Activated naive CD4-positive, alpha-beta T cell treated with anti-CD3 and anti-CD28 coated beads, Interleukin-2, amount 50 U/mL, for 24 hours (primary cell): ENCODE measurements around the gene COX8C.
A peak's percentile ranks its signal among the peaks of the same experiment; 100 is the strongest.

Experiments used
- H3K27ac Mint-ChIP-seq: one replicate; pipeline ENCODE4 v1.8.0; 2021; ENCODE audit warnings: mild to moderate bottlenecking, mixed read lengths
- H3K27me3 Mint-ChIP-seq: one replicate; pipeline ENCODE4 v1.8.0; 2021; ENCODE audit warnings: mixed read lengths
- H3K36me3 Mint-ChIP-seq: one replicate; pipeline ENCODE4 v1.8.0; 2021; ENCODE audit warnings: mixed read lengths
- H3K4me1 Mint-ChIP-seq: one replicate; pipeline ENCODE4 v1.8.0; 2021; ENCODE audit warnings: mixed read lengths
- H3K4me3 Mint-ChIP-seq: one replicate; pipeline ENCODE4 v1.8.0; 2021; ENCODE audit warnings: mild to moderate bottlenecking, mixed read lengths
- H3K9me3 Mint-ChIP-seq: one replicate; pipeline ENCODE4 v1.8.0; 2021; ENCODE audit warnings: mixed read lengths

Gene COX8C

GRCh38 chr14:93317210-93317874 is 29.6 kb upstream of the COX8C start:
- H3K27ac Mint-ChIP-seq: no peak overlapping the region
- peaks cover 7% of the 10 kb centered on the region for H3K36me3 Mint-ChIP-seq
- H3K4me3 Mint-ChIP-seq: no peak overlapping the region
- peaks cover 38% of the 10 kb centered on the region for H3K4me1 Mint-ChIP-seq
- H3K27me3 Mint-ChIP-seq: no peaks in the 10 kb centered on the region
- no peaks in the 10 kb centered on the region for H3K9me3 Mint-ChIP-seq

- Mint-ChIP-seq H3K4me3 (no peak overlapping the region), H3K9me3 (no peaks in the 10 kb centered on the region), H3K27ac (no peak overlapping the region), H3K4me1 (peaks cover 46% of the 10 kb centered on the region), H3K36me3 (peaks cover 7% of the 10 kb centered on the region), H3K27me3 (no peaks in the 10 kb centered on the region)
These were observed 28.8 kb upstream of the COX8C start for GRCh38 chr14:93317875-93318807.

DNA sequence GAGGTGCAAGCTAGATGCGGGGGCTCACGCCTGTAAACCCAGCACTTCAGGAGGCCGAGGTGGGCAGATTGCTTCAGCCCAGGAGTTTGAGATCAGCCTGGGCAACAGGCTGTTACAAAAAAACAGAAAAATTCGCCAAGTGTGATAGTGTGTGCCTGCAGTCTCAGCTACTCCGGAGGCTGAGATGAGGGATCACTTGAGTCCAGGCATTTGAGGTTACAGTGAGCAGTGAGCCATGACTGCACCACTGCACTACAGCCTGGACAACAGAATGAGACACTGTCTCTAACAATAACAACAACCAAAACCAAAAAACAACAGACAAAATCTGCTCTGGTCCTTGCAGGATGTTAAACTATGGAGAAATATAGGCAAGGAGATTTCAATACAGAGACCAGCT is 28.1 kb upstream of the COX8C start:
- peaks cover 13% of the 10 kb centered on the region for H3K36me3 Mint-ChIP-seq
- H3K27ac Mint-ChIP-seq: no peak overlapping the region
- peaks cover 54% of the 10 kb centered on the region for H3K4me1 Mint-ChIP-seq
- H3K4me3 Mint-ChIP-seq: no peak overlapping the region
- H3K27me3 Mint-ChIP-seq: no peaks in the 10 kb centered on the region
- H3K9me3 Mint-ChIP-seq: no peaks in the 10 kb centered on the region

GRCh38 chr14:93319494-93319893 is 27.5 kb upstream of the COX8C start:
- Mint-ChIP-seq H3K27ac (peak overlapping the region; percentile 7), H3K27me3 (no peaks in the 10 kb centered on the region), H3K9me3 (no peaks in the 10 kb centered on the region), H3K4me3 (no peak overlapping the region), H3K36me3 (peaks cover 14% of the 10 kb centered on the region), H3K4me1 (peaks cover 56% of the 10 kb centered on the region)

GRCh38 chr14:93319958-93320357 is 27.0 kb upstream of the COX8C start:
- H3K4me1 Mint-ChIP-seq: peaks cover 60% of the 10 kb centered on the region
- peak overlapping the region; percentile 7 for H3K27ac Mint-ChIP-seq
- H3K27me3 Mint-ChIP-seq: no peaks in the 10 kb centered on the region
- no peak overlapping the region for H3K4me3 Mint-ChIP-seq
- peaks cover 16% of the 10 kb centered on the region for H3K36me3 Mint-ChIP-seq
- H3K9me3 Mint-ChIP-seq: no peaks in the 10 kb centered on the region

DNA sequence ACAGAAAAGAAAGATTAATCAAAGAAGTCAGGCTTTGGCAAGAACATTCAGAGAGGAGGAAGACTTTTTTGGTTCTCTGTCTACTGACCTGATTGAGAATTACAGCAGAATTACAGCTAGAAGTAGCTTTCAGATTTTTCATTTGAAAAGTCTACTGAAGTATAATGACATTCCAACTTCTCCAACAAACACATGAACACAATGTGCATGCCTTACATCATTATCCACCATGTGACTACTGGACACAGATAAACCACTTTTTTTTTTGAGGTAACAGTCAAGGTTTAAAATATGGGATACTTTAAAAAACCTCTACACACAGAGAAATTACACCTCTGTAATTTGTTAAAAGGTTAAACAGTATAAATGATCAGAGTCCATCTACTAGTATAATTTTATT is 26.5 kb upstream of the COX8C start:
- Mint-ChIP-seq H3K9me3 (no peaks in the 10 kb centered on the region), H3K36me3 (peaks cover 16% of the 10 kb centered on the region), H3K27ac (no peak overlapping the region), H3K4me3 (no peak overlapping the region), H3K4me1 (peaks cover 64% of the 10 kb centered on the region), H3K27me3 (no peaks in the 10 kb centered on the region)

- Mint-ChIP-seq H3K4me1 (peaks cover 70% of the 10 kb centered on the region), H3K27me3 (no peaks in the 10 kb centered on the region), H3K4me3 (no peak overlapping the region), H3K36me3 (peaks cover 13% of the 10 kb centered on the region), H3K9me3 (no peaks in the 10 kb centered on the region), H3K27ac (no peak overlapping the region)
These were observed 23.9 kb upstream of the COX8C start for GRCh38 chr14:93322929-93323599.

DNA sequence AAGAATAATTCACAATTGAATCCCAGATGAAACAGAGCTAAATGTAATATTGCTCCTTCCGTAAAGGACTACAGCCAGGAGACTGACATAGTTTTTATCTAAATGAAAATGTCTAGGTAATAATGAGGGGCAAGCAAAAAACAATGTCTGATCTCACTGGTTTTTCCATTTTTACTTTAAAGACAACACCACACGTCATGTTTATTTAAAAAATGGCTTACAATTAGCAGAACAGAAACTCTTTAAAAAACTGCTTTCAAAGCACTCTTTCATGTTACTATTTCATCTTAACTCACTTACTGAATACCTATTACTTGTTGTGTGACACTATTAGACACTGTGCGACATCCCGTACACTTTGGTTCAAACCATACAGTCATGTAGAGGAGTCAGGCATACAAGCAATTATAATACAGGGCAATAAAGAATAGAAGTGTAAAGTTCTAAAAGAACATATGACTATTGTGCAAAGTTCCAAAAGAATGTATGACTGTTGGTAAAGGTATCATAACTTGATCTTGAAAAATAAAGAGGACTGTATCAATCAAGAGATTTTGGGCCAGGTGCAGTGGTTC is 23.3 kb upstream of the COX8C start:
- no peaks in the 10 kb centered on the region for H3K9me3 Mint-ChIP-seq
- H3K4me3 Mint-ChIP-seq: no peak overlapping the region
- peaks cover 70% of the 10 kb centered on the region for H3K4me1 Mint-ChIP-seq
- H3K27me3 Mint-ChIP-seq: no peaks in the 10 kb centered on the region
- H3K27ac Mint-ChIP-seq: no peak overlapping the region
- H3K36me3 Mint-ChIP-seq: peaks cover 12% of the 10 kb centered on the region

GRCh38 chr14:93326196-93326595 is 20.8 kb upstream of the COX8C start:
- H3K4me3 Mint-ChIP-seq: no peak overlapping the region
- peaks cover 73% of the 10 kb centered on the region for H3K4me1 Mint-ChIP-seq
- H3K9me3 Mint-ChIP-seq: no peaks in the 10 kb centered on the region
- no peaks in the 10 kb centered on the region for H3K27me3 Mint-ChIP-seq
- peaks cover 12% of the 10 kb centered on the region for H3K36me3 Mint-ChIP-seq
- no peak overlapping the region for H3K27ac Mint-ChIP-seq

DNA sequence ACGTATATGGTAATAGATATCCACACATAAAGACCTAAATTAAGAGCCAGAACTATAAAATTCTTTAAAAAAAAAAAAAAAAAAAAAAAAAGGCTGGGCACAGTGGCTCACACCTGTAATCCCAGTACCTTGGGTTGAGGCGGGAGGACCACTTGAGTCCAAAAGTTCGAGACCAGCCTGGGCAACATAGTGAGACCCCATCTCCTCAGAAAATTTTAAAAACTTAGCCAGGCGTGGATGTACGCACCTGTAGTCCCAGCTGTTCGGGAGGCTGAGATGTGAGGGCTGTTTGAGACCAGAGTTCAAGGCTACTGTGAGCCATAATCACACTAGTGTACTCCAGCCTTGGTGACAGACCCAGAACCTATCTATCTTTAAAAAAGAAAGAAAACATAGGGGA is 18.4 kb upstream of the COX8C start:
- Mint-ChIP-seq H3K27me3 (no peaks in the 10 kb centered on the region), H3K4me1 (peaks cover 64% of the 10 kb centered on the region), H3K4me3 (no peak overlapping the region)

DNA sequence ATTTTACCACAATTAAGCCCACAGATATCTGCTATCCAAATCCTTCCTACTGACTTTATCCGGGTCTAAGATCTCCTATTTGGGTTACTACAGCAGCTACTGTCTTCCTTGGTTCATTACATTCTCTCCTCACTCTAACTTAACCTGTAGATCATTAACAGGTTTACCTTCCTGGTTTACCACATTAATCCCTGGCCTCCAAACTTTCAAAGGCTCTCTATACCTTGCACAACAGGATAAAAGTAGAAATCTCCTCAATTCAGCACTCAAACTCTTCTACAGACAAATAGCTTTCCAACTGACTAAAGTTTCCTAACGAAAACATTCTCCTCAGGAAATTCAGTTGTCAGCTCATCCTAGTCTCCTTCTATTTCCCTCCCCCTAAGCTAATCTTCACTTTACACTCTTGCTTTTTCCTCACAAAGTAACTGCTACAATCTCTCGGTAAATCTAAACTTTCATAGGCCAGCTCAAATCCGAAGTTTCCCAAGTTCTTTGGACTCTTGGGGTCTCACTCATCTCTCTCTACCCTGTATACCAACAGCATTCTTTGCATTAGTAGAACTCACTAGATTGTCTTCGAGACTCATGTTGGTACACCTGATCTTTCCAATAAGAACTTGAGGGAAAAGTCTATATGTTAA is 16.9 kb upstream of the COX8C start:
- H3K4me3 Mint-ChIP-seq: peak overlapping the region; percentile 26
- H3K27ac Mint-ChIP-seq: peak overlapping the region; percentile 10
- H3K9me3 Mint-ChIP-seq: no peaks in the 10 kb centered on the region
- H3K4me1 Mint-ChIP-seq: peaks cover 62% of the 10 kb centered on the region
- H3K27me3 Mint-ChIP-seq: no peaks in the 10 kb centered on the region
- no peaks in the 10 kb centered on the region for H3K36me3 Mint-ChIP-seq

More for the DNA sequence above, 18.4 kb upstream of the COX8C start:
- H3K27ac Mint-ChIP-seq: no peak overlapping the region
- H3K9me3 Mint-ChIP-seq: no peaks in the 10 kb centered on the region
- peaks cover 7% of the 10 kb centered on the region for H3K36me3 Mint-ChIP-seq

DNA sequence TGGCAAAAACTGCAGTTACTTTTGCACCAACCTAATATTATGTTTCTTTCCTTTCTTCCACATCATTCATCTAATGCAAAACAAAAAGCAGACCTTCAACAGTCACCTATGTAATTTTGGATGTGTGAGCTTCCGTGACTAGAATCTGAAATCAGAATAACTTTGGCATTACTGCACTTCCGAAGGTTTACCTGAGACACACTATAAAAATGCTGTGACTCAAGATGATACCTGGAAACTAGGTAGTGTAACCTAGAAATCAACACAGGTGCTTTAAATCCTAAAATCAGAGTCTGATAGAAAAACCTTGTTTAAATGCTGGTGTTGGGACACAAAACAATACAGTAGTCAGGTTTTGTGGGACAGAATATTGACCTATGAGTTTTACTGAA is 16.4 kb upstream of the COX8C start:
- H3K27ac Mint-ChIP-seq: no peak overlapping the region
- no peaks in the 10 kb centered on the region for H3K27me3 Mint-ChIP-seq
- H3K9me3 Mint-ChIP-seq: no peaks in the 10 kb centered on the region
- peak overlapping the region; percentile 90 for H3K4me3 Mint-ChIP-seq
- no peaks in the 10 kb centered on the region for H3K36me3 Mint-ChIP-seq
- peaks cover 58% of the 10 kb centered on the region for H3K4me1 Mint-ChIP-seq

GRCh38 chr14:93331002-93331727 is 15.8 kb upstream of the COX8C start:
- H3K27me3 Mint-ChIP-seq: no peaks in the 10 kb centered on the region
- H3K27ac Mint-ChIP-seq: peak overlapping the region; percentile 46
- no peaks in the 10 kb centered on the region for H3K36me3 Mint-ChIP-seq
- peaks cover 58% of the 10 kb centered on the region for H3K4me1 Mint-ChIP-seq
- H3K4me3 Mint-ChIP-seq: peak overlapping the region; percentile 90
- no peaks in the 10 kb centered on the region for H3K9me3 Mint-ChIP-seq

- H3K27ac Mint-ChIP-seq: peak overlapping the region; percentile 91
- no peaks in the 10 kb centered on the region for H3K27me3 Mint-ChIP-seq
- no peaks in the 10 kb centered on the region for H3K9me3 Mint-ChIP-seq
- H3K36me3 Mint-ChIP-seq: no peaks in the 10 kb centered on the region
- H3K4me1 Mint-ChIP-seq: peaks cover 58% of the 10 kb centered on the region
- H3K4me3 Mint-ChIP-seq: peak overlapping the region; percentile 90
These were observed 15.1 kb upstream of the COX8C start for GRCh38 chr14:93331728-93332396.
